Peyer's patch (tissue), 4 donors: Measurements from ENCODE around the gene CGB1.

Experiments
- CTCF ChIP-seq, 6 experiments: fragments of 450-650 bp in 4 of 6; fragments of 200-600 bp in 2 of 6; sonication (generic) in 1 of 6; IDR thresholded peaks; one replicate each; pipeline ENCODE4 v1.5.1; 2017 to 2019; ENCODE audit warnings: antibody characterized with exemption in 6 of 6, mild to moderate bottlenecking in 3 of 6, moderate library complexity in 1 of 6
- POLR2A ChIP-seq, 2 donors: fragments of 450-650 bp; IDR thresholded peaks; one replicate each; pipeline ENCODE4 v1.5.1; 2017; ENCODE audit warnings: antibody characterized with exemption in 2 of 2, mild to moderate bottlenecking in 2 of 2, moderate library complexity in 2 of 2

GRCh38 chr19:49017666-49018351 lies 18.9 kb downstream of the CGB1 start:
- TF ChIP-seq CTCF (IDR thresholded peaks at IDR 0.05) (peak; percentile 36 to 55 (median 46)), POLR2A (IDR thresholded peaks at IDR 0.05) (peak in 1 of 2 donors; percentile 55)
